Loucy (cell line): ENCODE data around the gene CHN2.

Source experiments
- H2AFZ ChIP-seq: fragments of 200-600 bp; sonication (generic); 2 replicates; pipeline ENCODE4 v1.6.0; 2016; ENCODE audit warnings: antibody characterized with exemption, mild to moderate bottlenecking, low read length, moderate library complexity
- H3F3A ChIP-seq: fragments of 200-600 bp; 2 replicates; pipeline ENCODE4 v1.6.0; 2016; ENCODE audit warnings: antibody characterized with exemption, low read depth, mild to moderate bottlenecking
- H3K27me3 ChIP-seq: fragments of 200-600 bp; sonication (generic); 2 replicates; pipeline ENCODE4 v1.6.1; 2014; ENCODE audit warnings: low read length, mild to moderate bottlenecking; ENCODE audit not compliant: insufficient read depth, poor library complexity, severe bottlenecking
- H3K36me3 ChIP-seq: fragments of 200-600 bp; sonication (generic); 2 replicates; pipeline ENCODE4 v1.6.1; 2016; ENCODE audit warnings: low read length; ENCODE audit not compliant: insufficient read depth
- H3K4me1 ChIP-seq: fragments of 200-600 bp; sonication (generic); 2 replicates; pipeline ENCODE4 v1.5.1; 2014; ENCODE audit warnings: low read length, mild to moderate bottlenecking; ENCODE audit not compliant: insufficient read depth, poor library complexity, severe bottlenecking
- H3K4me2 ChIP-seq: fragments of 200-600 bp; sonication (generic); 2 replicates; pipeline ENCODE4 v1.6.0; 2014; ENCODE audit warnings: antibody characterized with exemption, low read length, low read depth, mild to moderate bottlenecking; ENCODE audit not compliant: poor library complexity, severe bottlenecking
- H3K4me3 ChIP-seq: fragments of 200-600 bp; sonication (generic); 2 replicates; pipeline ENCODE4 v1.5.1; 2014; ENCODE audit warnings: low read length, mild to moderate bottlenecking, mixed read lengths; ENCODE audit not compliant: poor library complexity, severe bottlenecking
- H3K79me2 ChIP-seq: fragments of 200-600 bp; sonication (generic); 2 replicates; pipeline ENCODE4 v1.6.1; 2014; ENCODE audit warnings: low read length; ENCODE audit not compliant: insufficient read depth
- H3K9ac ChIP-seq: fragments of 200-600 bp; sonication (generic); 2 replicates; pipeline ENCODE4 v1.6.0; 2014; ENCODE audit warnings: mild to moderate bottlenecking, low read depth, low read length, moderate library complexity; ENCODE audit not compliant: poor library complexity, severe bottlenecking
- H3K9me2 ChIP-seq: fragments of 200-600 bp; sonication (generic); replicated peaks from 2 replicates; pipeline ENCODE4 v1.6.1; 2016; ENCODE audit warnings: low read depth, low read length, mixed read lengths
- H3K9me3 ChIP-seq: fragments of 200-600 bp; sonication (generic); 2 replicates; pipeline ENCODE4 v1.6.1; 2014; ENCODE audit warnings: mild to moderate bottlenecking, antibody characterized with exemption, low read length, low read depth; ENCODE audit not compliant: insufficient read depth
- H4K20me1 ChIP-seq: fragments of 200-600 bp; sonication (generic); 2 replicates; pipeline ENCODE4 v1.6.0; 2014; ENCODE audit warnings: antibody characterized with exemption, low read length, mild to moderate bottlenecking; ENCODE audit not compliant: insufficient read depth, poor library complexity, severe bottlenecking
- EZH2phosphoT487 ChIP-seq: fragments of 200-600 bp; IDR thresholded peaks from 2 replicates; pipeline ENCODE4 v1.6.1; 2018; ENCODE audit warnings: antibody characterized with exemption, mild to moderate bottlenecking, moderate library complexity, borderline replicate concordance
- TF ChIP-seq, protein P1 (sequence below): fragments of 200-600 bp; sonication (generic); conservative IDR thresholded peaks from 2 replicates; pipeline ENCODE4 v1.5.1; 2014; ENCODE audit warnings: mild to moderate bottlenecking, antibody characterized with exemption, low read length

Gene CHN2

DNA sequence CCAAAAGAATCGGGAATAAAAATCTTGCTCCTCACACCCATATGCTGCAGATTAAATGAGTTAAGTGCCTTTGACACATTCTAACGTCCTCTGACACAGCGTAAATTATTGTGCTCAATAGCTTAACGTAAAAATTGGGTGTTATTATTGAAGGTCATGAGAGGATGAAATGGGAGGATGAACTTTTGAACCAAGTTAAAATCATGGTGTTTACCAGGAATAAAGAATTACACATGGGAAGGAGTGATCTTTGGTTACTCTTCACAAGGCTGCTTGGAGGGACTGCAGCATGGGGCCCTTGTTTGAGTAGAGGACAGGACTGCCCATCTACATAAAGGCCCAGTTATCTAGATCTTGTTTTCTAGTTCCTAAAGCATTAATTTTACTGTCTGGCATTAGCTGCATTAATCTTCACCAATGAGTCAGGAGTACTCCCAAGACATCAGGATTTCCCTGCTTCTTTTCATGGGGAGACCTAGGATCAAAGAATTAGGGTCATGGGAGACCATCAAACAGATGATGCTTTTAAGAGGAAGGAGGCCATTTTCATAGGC lies 284.2 kb downstream of the CHN2 start:
- no peaks in the 10 kb centered on the region for H3K27me3 ChIP-seq
- H3F3A ChIP-seq, result no peaks in the 10 kb centered on the region
- H3K4me2 ChIP-seq, result no peak overlapping the region
- H3K9me2 ChIP-seq, result no peaks in the 10 kb centered on the region
- no peaks in the 10 kb centered on the region for H3K9me3 ChIP-seq
- no peak overlapping the region for H3K9ac ChIP-seq
- TF ChIP-seq EZH2phosphoT487, result no peak
- TF ChIP-seq, protein P1, sequence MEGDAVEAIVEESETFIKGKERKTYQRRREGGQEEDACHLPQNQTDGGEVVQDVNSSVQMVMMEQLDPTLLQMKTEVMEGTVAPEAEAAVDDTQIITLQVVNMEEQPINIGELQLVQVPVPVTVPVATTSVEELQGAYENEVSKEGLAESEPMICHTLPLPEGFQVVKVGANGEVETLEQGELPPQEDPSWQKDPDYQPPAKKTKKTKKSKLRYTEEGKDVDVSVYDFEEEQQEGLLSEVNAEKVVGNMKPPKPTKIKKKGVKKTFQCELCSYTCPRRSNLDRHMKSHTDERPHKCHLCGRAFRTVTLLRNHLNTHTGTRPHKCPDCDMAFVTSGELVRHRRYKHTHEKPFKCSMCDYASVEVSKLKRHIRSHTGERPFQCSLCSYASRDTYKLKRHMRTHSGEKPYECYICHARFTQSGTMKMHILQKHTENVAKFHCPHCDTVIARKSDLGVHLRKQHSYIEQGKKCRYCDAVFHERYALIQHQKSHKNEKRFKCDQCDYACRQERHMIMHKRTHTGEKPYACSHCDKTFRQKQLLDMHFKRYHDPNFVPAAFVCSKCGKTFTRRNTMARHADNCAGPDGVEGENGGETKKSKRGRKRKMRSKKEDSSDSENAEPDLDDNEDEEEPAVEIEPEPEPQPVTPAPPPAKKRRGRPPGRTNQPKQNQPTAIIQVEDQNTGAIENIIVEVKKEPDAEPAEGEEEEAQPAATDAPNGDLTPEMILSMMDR, result no peak
- no peaks in the 10 kb centered on the region for H3K4me1 ChIP-seq
- H2AFZ ChIP-seq, result no peak overlapping the region
- H3K79me2 ChIP-seq, result no peaks in the 10 kb centered on the region
- no peak overlapping the region for H3K4me3 ChIP-seq
- H4K20me1 ChIP-seq, result no peaks in the 10 kb centered on the region
- no peaks in the 10 kb centered on the region; the same call in 1 of the 2 replicates for H3K36me3 ChIP-seq

DNA sequence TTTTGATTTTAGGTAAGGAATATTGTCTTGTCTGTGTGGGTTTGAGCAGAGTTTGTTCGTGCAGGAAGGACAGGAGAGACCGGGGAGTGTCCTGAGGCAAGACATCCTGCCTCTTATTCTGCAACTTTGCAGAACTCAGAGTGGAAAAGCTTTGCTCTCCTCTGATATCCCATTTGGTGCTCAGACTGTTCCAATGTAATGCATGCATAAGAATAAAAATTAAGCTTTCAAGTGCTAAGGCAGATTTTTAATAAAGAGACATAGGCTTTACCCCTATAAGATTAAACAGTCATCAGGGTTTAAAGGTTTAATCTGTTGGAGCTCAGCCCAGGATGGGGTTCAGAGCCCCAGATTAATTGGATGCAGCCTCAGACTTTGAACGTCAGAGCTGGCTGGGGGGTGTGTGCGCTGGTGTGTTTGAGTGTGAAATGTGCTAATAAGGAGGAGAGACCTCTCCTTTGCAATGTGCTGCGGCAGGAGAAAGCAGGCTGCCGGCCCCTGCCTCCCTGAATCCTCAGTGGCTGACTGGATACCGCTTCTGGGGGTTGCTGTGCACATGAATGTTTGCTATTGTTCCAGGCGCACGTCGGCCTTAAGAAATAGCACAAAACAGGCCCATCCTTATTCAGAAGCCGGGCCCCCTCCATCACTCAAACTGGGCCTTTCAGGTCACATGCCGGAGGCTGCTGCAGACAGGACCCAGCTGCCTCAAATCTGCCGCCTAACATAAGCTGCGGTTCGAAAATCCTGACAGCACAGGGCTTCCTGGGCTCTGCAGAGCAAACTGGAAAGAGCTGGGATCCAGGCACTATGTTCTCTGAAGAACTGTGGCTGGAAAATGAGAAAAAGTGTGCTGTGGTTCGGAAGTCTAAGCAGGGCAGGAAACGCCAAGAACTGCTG lies 285.0 kb downstream of the CHN2 start:
- no peaks in the 10 kb centered on the region for H4K20me1 ChIP-seq
- no peak for TF ChIP-seq EZH2phosphoT487
- TF ChIP-seq, protein P1, result no peak

DNA sequence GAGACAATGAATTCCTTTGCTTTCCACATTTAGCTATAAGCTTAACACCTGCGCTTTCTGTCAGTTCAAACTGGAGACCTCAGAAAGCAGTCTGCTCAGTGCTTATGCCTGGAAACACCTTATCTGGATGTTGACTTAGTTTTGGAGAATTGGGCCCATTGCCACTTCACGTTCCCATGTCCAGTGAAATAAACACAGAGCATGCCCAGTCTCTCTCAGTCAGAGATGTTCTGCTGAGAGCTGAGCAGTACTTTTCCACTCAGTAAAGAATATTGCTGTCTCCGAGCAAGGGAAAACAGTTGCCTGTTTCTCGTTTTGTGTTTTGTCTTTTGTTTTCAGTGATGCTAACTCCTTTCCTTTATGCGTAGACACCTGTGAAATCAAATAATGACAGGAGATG lies 285.9 kb downstream of the CHN2 start:
- no peaks in the 10 kb centered on the region for H3K27me3 ChIP-seq
- H3K9me3 ChIP-seq, result no peaks in the 10 kb centered on the region
- no peaks in the 10 kb centered on the region for H4K20me1 ChIP-seq
- no peaks in the 10 kb centered on the region for H3K4me1 ChIP-seq
- no peak overlapping the region for H3K4me3 ChIP-seq
- H3F3A ChIP-seq, result no peaks in the 10 kb centered on the region
- no peak overlapping the region for H3K9ac ChIP-seq
- H3K79me2 ChIP-seq, result no peaks in the 10 kb centered on the region
- no peak for TF ChIP-seq EZH2phosphoT487
- H2AFZ ChIP-seq, result no peak overlapping the region
- H3K4me2 ChIP-seq, result no peak overlapping the region
- H3K36me3 ChIP-seq, result no peaks in the 10 kb centered on the region; the same call in 1 of the 2 replicates
- no peaks in the 10 kb centered on the region for H3K9me2 ChIP-seq

More for the DNA sequence above, 285.0 kb downstream of the CHN2 start:
- no peaks in the 10 kb centered on the region for H3K27me3 ChIP-seq
- no peak overlapping the region for H3K4me3 ChIP-seq
- no peaks in the 10 kb centered on the region; the same call in 1 of the 2 replicates for H3K36me3 ChIP-seq
- no peak overlapping the region for H2AFZ ChIP-seq
- H3K9ac ChIP-seq, result no peak overlapping the region
- H3F3A ChIP-seq, result no peaks in the 10 kb centered on the region
- H3K9me3 ChIP-seq, result no peaks in the 10 kb centered on the region
- no peaks in the 10 kb centered on the region for H3K79me2 ChIP-seq
- no peak overlapping the region for H3K4me2 ChIP-seq
- no peaks in the 10 kb centered on the region for H3K4me1 ChIP-seq
- H3K9me2 ChIP-seq, result no peaks in the 10 kb centered on the region
